GM21529 (cell line): ENCODE results near the gene BPIFB3.
"Not testable (repeated sequence)": the region's sequence is repeated elsewhere in the genome, so short reads cannot be mapped to it uniquely, and the experiment has no call there.

Experiments used
- ATAC-seq: cut with Tn5 transposase; IDR thresholded peaks from one replicate; pipeline ENCODE4 v1.9.1; 2021; ENCODE audit not compliant: unreplicated experiment

The BPIFB3 gene

DNA sequence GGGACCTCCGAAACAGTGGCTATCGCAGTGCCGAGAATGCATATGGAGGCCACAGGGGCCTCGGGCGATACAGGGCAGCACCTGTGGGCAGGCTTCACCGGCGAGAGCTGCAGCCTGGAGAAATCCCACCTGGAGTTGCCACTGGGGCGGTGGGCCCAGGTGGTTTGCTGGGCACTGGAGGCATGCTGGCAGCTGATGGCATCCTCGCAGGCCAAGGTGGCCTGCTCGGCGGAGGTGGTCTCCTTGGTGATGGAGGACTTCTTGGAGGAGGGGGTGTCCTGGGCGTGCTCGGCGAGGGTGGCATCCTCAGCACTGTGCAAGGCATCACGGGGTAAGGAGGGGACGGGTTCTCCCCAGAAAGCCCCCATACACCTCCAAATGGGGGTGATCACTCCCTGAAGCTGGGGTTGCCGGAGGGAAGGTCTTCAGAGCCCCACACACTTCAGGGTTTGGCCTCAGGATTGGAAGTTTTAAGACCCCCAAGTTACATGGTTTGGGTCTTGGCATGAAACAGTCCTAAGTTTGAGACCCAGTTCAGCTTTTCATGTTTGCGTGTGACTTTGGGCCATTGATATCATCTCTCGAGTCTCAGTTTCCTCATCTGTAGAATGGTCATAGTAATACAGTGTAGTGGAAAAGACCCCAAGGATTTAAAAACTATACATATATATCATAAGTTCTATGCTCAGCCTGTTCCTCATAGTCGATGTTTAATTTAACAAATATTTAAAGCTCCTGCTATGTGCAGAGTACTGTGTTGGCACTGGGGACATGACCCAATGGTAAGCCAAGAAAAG is 30.0 kb downstream of the BPIFB3 start:
- ATAC-seq = no peak

DNA sequence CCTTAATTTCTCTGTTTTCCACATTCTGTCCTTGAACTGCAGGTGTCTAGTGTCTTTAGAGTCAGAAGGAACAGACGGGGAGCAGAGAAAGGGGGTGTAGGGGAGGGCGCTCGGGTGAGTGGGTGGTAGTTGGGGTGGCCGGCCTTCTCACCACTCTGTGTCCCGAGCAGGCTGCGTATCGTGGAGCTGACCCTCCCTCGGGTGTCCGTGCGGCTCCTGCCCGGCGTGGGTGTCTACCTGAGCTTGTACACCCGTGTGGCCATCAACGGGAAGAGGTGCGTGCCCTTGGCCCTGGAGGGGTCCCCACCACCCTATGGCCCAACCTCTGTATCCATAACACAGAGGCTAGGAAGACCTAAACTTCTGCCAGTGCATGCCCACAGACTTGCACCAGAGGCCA is 31.0 kb downstream of the BPIFB3 start:
- ATAC-seq = no peak

GRCh38 chr20:33086052-33086722 is 32.5 kb downstream of the BPIFB3 start:
- no peak for ATAC-seq

GRCh38 chr20:33091147-33091546 is 37.4 kb downstream of the BPIFB3 start:
- ATAC-seq = no peak

GRCh38 chr20:33091693-33092092 is 38.0 kb downstream of the BPIFB3 start:
- ATAC-seq = no peak

- no peak for ATAC-seq
Observed at GRCh38 chr20:33092361-33092760, 38.7 kb downstream of the BPIFB3 start.

DNA sequence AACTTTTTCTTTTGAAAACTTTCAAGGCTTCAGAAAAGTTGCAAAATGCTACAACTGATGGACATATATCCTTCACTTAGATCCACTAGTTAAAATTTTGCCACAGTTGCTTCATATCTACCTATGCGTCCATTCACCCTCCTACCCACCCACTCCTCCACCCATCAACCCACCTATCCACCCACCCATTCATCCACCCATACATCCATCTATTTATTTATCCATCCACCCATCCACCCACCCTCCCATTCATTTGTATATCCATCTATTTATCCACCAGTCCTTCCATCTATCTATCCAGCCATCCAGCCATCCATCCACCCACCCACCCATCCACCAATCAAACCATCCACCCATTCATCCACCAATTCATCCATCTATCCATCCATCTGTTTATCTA is 39.4 kb downstream of the BPIFB3 start:
- ATAC-seq = no peak

- ATAC-seq = no peak
Observed at GRCh38 chr20:33093582-33093981, 39.9 kb downstream of the BPIFB3 start.

GRCh38 chr20:33095249-33095648 is 41.5 kb downstream of the BPIFB3 start:
- ATAC-seq = no peak

DNA sequence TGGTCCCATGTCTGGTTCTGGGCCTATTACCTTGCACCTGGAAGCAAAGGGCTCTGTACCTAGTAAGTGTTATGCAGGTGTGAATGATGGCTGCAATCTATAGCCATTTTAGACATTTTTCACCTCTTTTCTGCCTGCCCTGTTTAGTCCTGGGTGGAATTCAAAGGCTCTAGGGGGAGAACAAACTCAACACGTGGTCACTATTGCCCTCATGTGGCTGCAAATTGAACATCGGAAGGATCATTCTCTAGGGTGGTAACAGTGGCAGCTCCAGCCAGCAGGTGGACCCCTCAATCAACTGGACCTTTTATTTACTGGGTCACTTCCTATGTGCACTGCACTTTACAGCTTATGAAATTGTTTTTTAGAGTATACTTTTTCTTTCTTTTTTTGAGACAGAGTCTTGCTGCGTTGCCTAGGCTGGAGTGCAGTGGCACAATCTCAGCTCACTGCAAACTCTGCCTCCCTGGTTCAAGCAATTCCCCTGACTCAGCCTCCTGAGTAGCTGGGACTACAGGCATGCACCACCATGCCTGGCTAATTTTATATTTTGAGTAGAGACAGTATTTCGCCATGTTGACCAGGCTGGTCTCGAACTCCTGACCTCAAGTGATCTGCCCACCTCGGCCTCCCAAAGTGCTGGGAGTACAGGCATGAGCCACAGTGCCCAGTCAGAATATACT is 42.3 kb downstream of the BPIFB3 start:
- not testable (repeated sequence) for ATAC-seq

DNA sequence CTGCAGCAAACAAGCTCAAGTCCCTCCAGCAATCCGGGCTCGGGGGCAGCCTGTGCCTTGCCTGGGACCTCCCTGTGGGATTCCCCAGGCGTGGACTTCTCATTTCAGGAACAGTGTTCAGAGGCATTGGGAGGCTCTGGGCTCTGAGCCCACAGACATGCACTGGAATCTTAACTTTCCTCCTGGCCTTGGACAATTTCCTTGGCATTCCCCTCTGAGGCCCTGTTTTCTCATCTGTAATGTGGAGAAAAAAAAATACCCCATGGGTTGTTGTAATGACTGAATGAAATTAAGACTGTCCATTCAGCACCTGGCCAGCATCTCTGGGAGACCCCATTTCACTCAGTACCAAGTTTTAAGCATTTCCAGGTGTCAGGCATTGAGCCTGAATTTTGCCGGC is 43.3 kb downstream of the BPIFB3 start:
- no peak for ATAC-seq

DNA sequence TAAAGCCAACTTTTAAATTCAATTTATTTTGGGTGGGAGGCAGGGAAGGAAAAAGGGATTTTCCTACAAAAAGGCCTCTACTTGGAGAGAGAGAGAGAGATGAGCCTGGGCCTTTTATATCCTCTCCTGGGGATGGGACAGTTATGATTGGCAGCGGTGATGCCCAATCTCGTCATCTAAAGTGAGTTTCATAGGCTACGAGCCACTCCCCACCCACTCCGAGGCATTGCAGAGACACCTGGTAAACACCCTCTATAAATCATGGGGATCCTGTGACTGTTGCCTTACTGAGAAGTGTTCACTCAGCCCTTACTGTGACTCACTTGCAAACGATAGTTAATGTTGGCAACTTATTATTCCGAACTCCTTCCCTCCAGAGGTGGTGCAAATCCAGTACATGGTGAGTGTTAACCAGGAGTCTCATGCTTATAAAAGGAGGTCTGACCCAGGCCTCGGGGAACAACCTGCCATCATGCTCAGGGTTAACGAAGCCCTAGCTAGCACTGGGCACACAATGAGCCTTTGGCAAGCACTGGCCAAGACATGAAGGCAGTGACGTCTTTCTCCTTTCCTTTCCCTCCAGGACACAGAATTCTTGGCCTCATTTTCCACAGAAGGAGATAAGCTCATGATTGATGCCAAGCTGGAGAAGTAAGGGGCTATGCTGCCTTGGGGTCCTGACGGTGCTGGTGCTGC is 46.3 kb downstream of the BPIFB3 start:
- no peak for ATAC-seq

GRCh38 chr20:33103556-33103955 is 49.9 kb downstream of the BPIFB3 start:
- ATAC-seq = no peak

DNA sequence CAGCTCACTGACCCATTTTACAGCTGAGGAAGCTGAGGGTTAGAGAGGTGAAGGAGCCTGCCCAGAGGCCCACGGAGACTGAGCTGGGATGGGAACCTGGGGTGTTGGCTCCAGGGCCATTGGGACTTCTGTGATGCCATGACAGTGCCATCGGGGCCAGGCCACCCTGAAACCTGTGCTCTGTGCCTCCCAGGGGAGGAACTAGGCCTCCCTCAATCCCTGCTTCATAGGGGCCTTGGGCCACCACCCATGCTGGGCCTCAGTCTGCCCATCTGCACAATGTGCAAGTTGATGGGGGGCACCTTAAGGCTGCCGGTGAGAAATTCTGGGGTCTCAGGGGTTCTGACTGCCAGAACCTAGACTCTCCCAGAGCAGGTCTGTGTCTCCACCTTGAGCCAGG is 50.6 kb downstream of the BPIFB3 start:
- ATAC-seq = no peak

GRCh38 chr20:33105316-33105924 is 51.7 kb downstream of the BPIFB3 start:
- ATAC-seq = no peak

DNA sequence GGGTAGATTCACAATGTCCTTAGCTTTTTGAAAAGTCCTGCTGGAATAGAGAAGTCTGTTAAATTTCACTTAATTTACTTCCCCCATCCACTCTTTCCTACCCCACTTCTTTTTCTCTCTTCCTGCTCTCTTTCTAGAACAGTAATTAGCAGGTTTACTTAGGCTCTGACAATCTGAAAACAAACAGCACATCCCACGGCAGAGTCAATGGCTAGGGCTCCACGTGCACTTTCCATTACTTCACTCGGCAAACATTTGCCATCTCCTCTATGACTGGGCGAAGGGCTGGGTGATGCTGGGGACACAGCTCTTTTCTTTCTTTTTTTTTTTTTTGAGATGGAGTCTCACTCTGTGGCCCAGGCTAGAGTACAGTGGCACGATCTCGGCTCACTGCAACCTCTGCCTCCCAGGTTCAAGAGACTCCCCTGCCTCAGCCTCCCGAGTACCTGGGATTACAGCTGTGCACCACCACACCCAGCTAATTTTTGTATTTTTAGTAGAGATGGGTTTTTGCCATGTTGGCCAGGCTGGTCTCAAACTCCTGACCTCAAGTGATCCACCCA is 52.4 kb downstream of the BPIFB3 start:
- not testable (repeated sequence) for ATAC-seq

DNA sequence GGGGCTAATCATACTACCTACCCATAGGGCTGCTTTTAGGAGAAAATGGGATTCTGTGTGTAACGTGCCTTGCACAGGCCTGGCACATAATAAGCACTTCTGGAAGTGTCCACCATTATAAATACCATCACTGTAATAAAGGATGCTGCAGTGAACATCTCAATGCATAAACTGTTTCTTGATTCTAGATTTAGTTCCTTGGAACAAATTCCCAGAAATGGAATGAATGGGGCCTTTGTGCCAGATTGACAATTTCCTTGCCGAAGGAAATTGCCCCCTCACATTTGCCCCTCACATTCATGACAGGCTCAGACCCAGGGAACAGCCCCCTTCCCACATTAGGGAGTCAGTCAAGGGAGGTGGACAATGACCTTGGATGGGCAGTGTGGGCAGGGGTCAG is 55.0 kb downstream of the BPIFB3 start:
- no peak for ATAC-seq

DNA sequence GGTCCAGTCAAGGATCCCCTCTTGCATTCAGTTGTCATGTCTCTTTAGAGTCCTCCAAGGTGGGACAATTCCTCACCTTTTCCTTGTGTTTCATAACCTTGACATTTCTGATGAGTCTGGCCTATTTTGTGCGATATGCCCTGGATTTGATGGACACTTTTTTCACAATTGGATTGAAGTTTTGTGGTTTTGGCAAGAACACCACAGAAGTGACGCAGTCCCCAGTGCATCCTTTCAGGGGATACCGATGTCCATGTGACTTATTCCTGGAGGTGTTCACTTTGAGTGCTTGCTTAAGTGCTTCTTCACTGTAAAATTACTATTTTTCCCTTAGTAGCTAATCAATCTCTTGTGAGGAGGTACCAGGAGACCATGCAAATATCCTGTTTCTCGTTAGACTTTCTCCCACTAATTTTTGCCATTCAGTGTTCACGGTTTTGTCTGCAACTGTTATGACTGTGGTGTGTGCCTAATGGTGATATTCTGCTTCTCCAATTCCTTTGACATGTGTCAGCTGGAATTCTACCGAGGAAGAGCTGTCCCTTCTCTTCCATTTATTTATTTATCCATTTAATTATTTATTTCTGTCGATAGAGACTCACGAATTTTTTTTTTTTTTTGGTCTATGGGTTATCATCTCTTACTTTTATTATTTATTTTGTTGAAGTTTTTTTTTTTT is 56.6 kb downstream of the BPIFB3 start:
- no peak for ATAC-seq

- no peak for ATAC-seq
Observed at GRCh38 chr20:33111306-33111705, 57.6 kb downstream of the BPIFB3 start.
